Transverse colon (tissue), 4 donors: ENCODE measurements around the gene TAF15.

Experiments
- CTCF ChIP-seq, 5 experiments: fragments of 200-600 bp in 3 of 5; fragments of 450-650 bp in 2 of 5; sonication (generic) in 3 of 5; IDR thresholded peaks; 1 replicate in 2 of 5; 2 replicates in 3 of 5; pipeline ENCODE4 v1.5.1; 2016 to 2017; ENCODE audit warnings: antibody characterized with exemption in 5 of 5, inconsistent platforms in 3 of 5, mild to moderate bottlenecking in 2 of 5, moderate library complexity in 1 of 5
- EP300 ChIP-seq: sonication (generic); formaldehyde crosslinking; IDR thresholded peaks from one replicate; pipeline ENCODE4 v1.6.1; 2017; ENCODE audit warnings: antibody characterized with exemption, low read depth
- POLR2A ChIP-seq: fragments of 450-650 bp; IDR thresholded peaks from one replicate; pipeline ENCODE4 v1.6.1; 2016; ENCODE audit warnings: antibody characterized with exemption, mild to moderate bottlenecking, moderate library complexity
- POLR2AphosphoS5 ChIP-seq, 3 donors: sonication (generic); formaldehyde crosslinking; IDR thresholded peaks; one replicate each; pipeline ENCODE4 v1.6.1; 2016; ENCODE audit warnings: antibody characterized with exemption in 3 of 3

- no peak for TF ChIP-seq CTCF (IDR thresholded peaks at IDR 0.05)
- TF ChIP-seq POLR2A: no peak
- no peak for TF ChIP-seq POLR2AphosphoS5 (IDR thresholded peaks at IDR 0.05)
- no peak for TF ChIP-seq EP300
These were observed 18.4 kb upstream of the TAF15 start for GRCh38 chr17:35790841-35791240.
